H1 (cell line): ENCODE measurements around the gene B4GALNT1. TPM values are rescaled to one million over a fixed set of nuclear protein-coding genes. Genes with fewer than 3 reads are reported as not detected.
A peak's percentile ranks its signal among the peaks of the same experiment; 100 is the strongest.

Source experiments
- CTCF ChIA-PET: fragments of 300-600 bp; sonication (Branson Sonifier 250); formaldehyde crosslinking; loops from one replicate; lab custom pipeline; 2021; ENCODE audit not compliant: partially characterized antibody; lab: Charles Lee
- POLR2A ChIA-PET: fragments of 300-600 bp; sonication (Branson Sonifier 250); formaldehyde crosslinking; loops from one replicate; lab custom pipeline; 2021; ENCODE audit warnings: inconsistent platforms; ENCODE audit not compliant: partially characterized antibody; lab: Charles Lee
- DNase-seq, 2 experiments: peaks; one replicate each; pipeline versions ENCODE4 v3.0.0 to v3.0.0-alpha.2; 2010 to 2022; ENCODE audit warnings: low spot score in 2 of 2, low read depth in 1 of 2, mixed read lengths in 1 of 2
- FAIRE-seq: peaks from 2 replicates; lab custom pipeline; 2011; peaks lifted over from hg19 to GRCh38; lab: Jason Lieb, UNC
- H2AFZ ChIP-seq: 2 replicates; pipeline ENCODE4 v1.8.1; 2012; ENCODE audit warnings: low read length, inconsistent platforms
- H2AK5ac ChIP-seq: 2 replicates; pipeline ENCODE4 v1.6.1; 2013; ENCODE audit warnings: low read depth, low read length
- H2BK120ac ChIP-seq: replicated peaks from 2 replicates; pipeline ENCODE3; 2013; ENCODE audit warnings: low read depth, low read length, inconsistent platforms
- H2BK12ac ChIP-seq: 2 replicates; pipeline ENCODE4 v1.6.1; 2013; ENCODE audit warnings: low read depth, low read length
- H2BK15ac ChIP-seq: 2 replicates; pipeline ENCODE4 v1.6.1; 2013; ENCODE audit warnings: low read length
- H2BK20ac ChIP-seq: 2 replicates; pipeline ENCODE4 v1.6.1; 2013; ENCODE audit warnings: low read length
- H2BK5ac ChIP-seq: 2 replicates; pipeline ENCODE4 v1.6.1; 2013; ENCODE audit warnings: low read depth, low read length
- H3K14ac ChIP-seq: 2 replicates; pipeline ENCODE4 v1.6.1; 2013; ENCODE audit warnings: inconsistent platforms; ENCODE audit not compliant: insufficient read length
- H3K18ac ChIP-seq: 2 replicates; pipeline ENCODE4 v1.6.1; 2013; ENCODE audit warnings: low read length; ENCODE audit errors: extremely low read depth
- H3K23ac ChIP-seq: 2 replicates; pipeline ENCODE4 v1.6.1; 2013; ENCODE audit warnings: inconsistent platforms; ENCODE audit not compliant: insufficient read length
- H3K23me2 ChIP-seq: 2 replicates; pipeline ENCODE4 v1.6.1; 2013; ENCODE audit warnings: low read depth, low read length
- H3K27ac ChIP-seq: 2 replicates; pipeline ENCODE4 v1.6.1; 2011; ENCODE audit warnings: low read depth, low read length, inconsistent platforms
- H3K27me3 ChIP-seq, 4 experiments: replicated peaks in 1 of 4; 1 replicate in 1 of 4; 2 replicates in 3 of 4; pipeline versions ENCODE4 v1.6.1 to v1.8.1; 2011 to 2013; ENCODE audit warnings: low read length in 3 of 4, mild to moderate bottlenecking in 3 of 4, inconsistent platforms in 2 of 4, mixed read lengths in 2 of 4, moderate library complexity in 1 of 4; ENCODE audit not compliant: control insufficient read depth in 3 of 4, insufficient read depth in 3 of 4; ENCODE audit errors: extremely low read depth in 1 of 4
- H3K36me3 ChIP-seq, 4 experiments: 2 replicates each; pipeline versions ENCODE4 v1.6.1 to v1.8.1; 2011 to 2013; ENCODE audit warnings: mild to moderate bottlenecking in 4 of 4, low read length in 3 of 4, moderate library complexity in 2 of 4, control low read depth in 1 of 4, inconsistent platforms in 1 of 4; ENCODE audit not compliant: insufficient read depth in 4 of 4, control insufficient read depth in 2 of 4
- H3K4ac ChIP-seq: replicated peaks from 2 replicates; pipeline ENCODE3; 2013; ENCODE audit warnings: low read length, low read depth, mixed read lengths, inconsistent platforms; ENCODE audit not compliant: insufficient read length
- H3K4me1 ChIP-seq, 4 experiments: replicated peaks in 1 of 4; 1 replicate in 1 of 4; 2 replicates in 3 of 4; pipeline versions ENCODE4 v1.6.1 to v1.8.1; 2011 to 2013; ENCODE audit warnings: low read length in 3 of 4, inconsistent platforms in 2 of 4, mixed read lengths in 1 of 4; ENCODE audit not compliant: insufficient read depth in 4 of 4, control insufficient read depth in 3 of 4
- H3K4me2 ChIP-seq, 2 experiments: 2 replicates each; pipeline versions ENCODE4 v1.6.1 to v1.8.1; 2011 to 2013; ENCODE audit warnings: low read depth in 2 of 2, low read length in 2 of 2, control low read depth in 1 of 2, inconsistent platforms in 1 of 2, mild to moderate bottlenecking in 1 of 2; ENCODE audit not compliant: insufficient read depth in 1 of 2
- H3K4me3 ChIP-seq, 4 experiments: fragments of 200-600, 300-600 bp in 1 of 4; sonication (generic), shearing (Covaris generic), sonication (Bioruptor Twin) in 1 of 4; 2 replicates each; pipeline versions ENCODE4 v1.5.1 to v1.8.1; 2011 to 2016; ENCODE audit warnings: low read length in 4 of 4, low read depth in 3 of 4, control low read depth in 2 of 4, inconsistent platforms in 2 of 4, mild to moderate bottlenecking in 2 of 4, mixed read lengths in 1 of 4, moderate library complexity in 1 of 4; ENCODE audit not compliant: insufficient read depth in 2 of 4; ENCODE audit errors: extremely low read depth in 1 of 4
- H3K56ac ChIP-seq: replicated peaks from 2 replicates; pipeline ENCODE3; 2013; ENCODE audit warnings: low read depth, mild to moderate bottlenecking, mixed read lengths, low read length, inconsistent platforms; ENCODE audit not compliant: insufficient read length
- H3K79me1 ChIP-seq: 2 replicates; pipeline ENCODE4 v1.6.1; 2013; ENCODE audit warnings: low read depth, low read length, control low read depth
- H3K79me2 ChIP-seq, 2 experiments: 2 replicates each; pipeline versions ENCODE4 v1.6.1 to v1.8.1; 2012 to 2013; ENCODE audit warnings: low read length in 2 of 2, mild to moderate bottlenecking in 2 of 2, inconsistent platforms in 1 of 2; ENCODE audit not compliant: insufficient read depth in 2 of 2, control insufficient read depth in 1 of 2
- H3K9ac ChIP-seq, 4 experiments: replicated peaks in 1 of 4; 1 replicate in 1 of 4; 2 replicates in 3 of 4; pipeline versions ENCODE4 v1.6.1 to v1.8.1; 2011 to 2013; ENCODE audit warnings: low read depth in 3 of 4, low read length in 3 of 4, control low read depth in 2 of 4, mild to moderate bottlenecking in 2 of 4, moderate library complexity in 2 of 4, inconsistent platforms in 1 of 4; ENCODE audit errors: extremely low read depth in 1 of 4
- H3K9me3 ChIP-seq, 2 experiments: 2 replicates each; pipeline versions ENCODE4 v1.6.1 to v1.8.1; 2012 to 2013; ENCODE audit warnings: mild to moderate bottlenecking in 2 of 2, moderate library complexity in 2 of 2, control low read depth in 1 of 2, inconsistent platforms in 1 of 2, low read depth in 1 of 2, low read length in 1 of 2, mixed read lengths in 1 of 2; ENCODE audit not compliant: insufficient read depth in 2 of 2
- H4K20me1 ChIP-seq, 2 experiments: replicated peaks in 1 of 2; 2 replicates each; pipeline versions ENCODE3 to v1.8.1; 2011 to 2013; ENCODE audit warnings: inconsistent platforms in 2 of 2, low read length in 2 of 2, mild to moderate bottlenecking in 1 of 2; ENCODE audit not compliant: insufficient read depth in 2 of 2, control insufficient read depth in 1 of 2
- H4K5ac ChIP-seq: 2 replicates; pipeline ENCODE4 v1.6.1; 2013; ENCODE audit warnings: low read length, low read depth, mixed read lengths, inconsistent platforms; ENCODE audit not compliant: insufficient read length
- H4K8ac ChIP-seq: 2 replicates; pipeline ENCODE4 v1.8.0; 2013; ENCODE audit warnings: mild to moderate bottlenecking, moderate library complexity, low read length, inconsistent platforms; ENCODE audit not compliant: insufficient read depth; ENCODE audit errors: extremely low read depth
- H4K91ac ChIP-seq: replicated peaks from 2 replicates; pipeline ENCODE3; 2013; ENCODE audit warnings: low read length, mixed read lengths, inconsistent platforms; ENCODE audit not compliant: insufficient read length
- ATF2 ChIP-seq: IDR thresholded peaks from 2 replicates; pipeline ENCODE4 v1.6.1; 2012; ENCODE audit warnings: low read length, inconsistent platforms
- CTBP2 ChIP-seq: IDR thresholded peaks from 2 replicates; pipeline ENCODE4 v1.7.0; 2011; ENCODE audit warnings: borderline replicate concordance, mild to moderate bottlenecking, moderate library complexity, mixed read lengths, low read length; ENCODE audit not compliant: insufficient read depth, insufficient read length
- EGR1 ChIP-seq: IDR thresholded peaks from 2 replicates; pipeline ENCODE4 v1.6.1; 2011; ENCODE audit warnings: low read depth, low read length, borderline replicate concordance
- KDM4A ChIP-seq: IDR thresholded peaks from one replicate; pipeline ENCODE4 v1.7.1; 2012; ENCODE audit warnings: low read depth, mild to moderate bottlenecking, moderate library complexity, low read length, inconsistent platforms; ENCODE audit not compliant: severe bottlenecking
- POLR2A ChIP-seq, 2 experiments: IDR thresholded peaks; 1 replicate in 1 of 2; 2 replicates in 1 of 2; pipeline ENCODE4 v1.6.1; 2011; ENCODE audit warnings: low read depth in 2 of 2, low read length in 2 of 2, mild to moderate bottlenecking in 2 of 2; ENCODE audit errors: control extremely low read depth in 1 of 2
- RNF2 ChIP-seq: fragments of 200-900, 300-1000 bp; sonication (generic); IDR thresholded peaks from 2 replicates; pipeline ENCODE4 v1.7.1; 2016; ENCODE audit warnings: borderline replicate concordance, low read depth, mild to moderate bottlenecking, antibody characterized with exemption, low read length; ENCODE audit not compliant: poor library complexity, severe bottlenecking; ENCODE audit errors: missing control alignments
- SP4 ChIP-seq: IDR thresholded peaks from 2 replicates; pipeline ENCODE4 v1.6.1; 2012; ENCODE audit warnings: low read length, inconsistent platforms
- WGBS, 2 experiments: shearing (Covaris generic) in 1 of 2; methylation state at CpG; one replicate each; pipeline versions ENCODE4 v1.1.6 to v1.1.7; 2013 to 2015; ENCODE audit warnings: low lambda C conversion rate in 2 of 2, mixed read lengths in 2 of 2, inconsistent platforms in 1 of 2, low coverage in 1 of 2, missing lambda C conversion rate in 1 of 2; ENCODE audit not compliant: insufficient replicate concordance in 2 of 2, insufficient coverage in 1 of 2, insufficient read length in 1 of 2; ENCODE audit errors: extremely low coverage in 1 of 2, missing lambda C conversion rate in 1 of 2; 5-methylcytosine and 5-hydroxymethylcytosine counted together
- polyA plus RNA-seq, 7 experiments: library from polyadenylated mRNA; depleted of rRNA in 3 of 7; stranded (reverse) in 5 of 7; unstranded in 2 of 7; fragments of >200 nt in 5 of 7; fragments of 200-250 nt in 2 of 7; gene quantifications; 1 replicate in 5 of 7; 2 replicates in 1 of 7; 4 replicates in 1 of 7; pipeline versions ENCODE4 v1.2.1 to v1.2.3, GENCODE V29; 2011 to 2013; ENCODE audit warnings: missing spikeins in 2 of 7, mixed read lengths in 2 of 7
- total RNA-seq: library from RNA; stranded (reverse); fragmentation: NEBNext Ultra II Directional; extraction: Animal tissue kit (Norgen Biotek cat#: 25700); gene quantifications from 2 replicates; pipeline ENCODE4 v1.2.1, GENCODE V29; 2021
- TF ChIP-seq, protein P1 (sequence below): IDR thresholded peaks from 2 replicates; pipeline ENCODE4 v1.6.1; 2012; ENCODE audit warnings: inconsistent platforms

The B4GALNT1 gene
- total and polyA plus RNA-seq, 2 of the 8 experiments (the other 6 are each of a cell fraction or from before 2014, with no cell fraction given) = 1.5 to 2.3 TPM

GRCh38 chr12:57632073-57632957 is 686 bp downstream of the B4GALNT1 start:
- Histone ChIP-seq H3K9ac (no peak overlapping the region), H3K18ac (peak overlapping the region; percentile 48), H3K23ac (no peak overlapping the region), H3K79me1 (no peaks in the 10 kb centered on the region), H3K14ac (no peak overlapping the region), H2BK20ac (no peak overlapping the region), H2AK5ac (no peak overlapping the region), H4K8ac (peak overlapping the region; percentile 64; the same call in 1 of the 2 replicates), H3K27ac (no peak overlapping the region), H3K27me3 (peaks cover 55 to 74% (median 68%) of the 10 kb centered on the region in 4 experiments), H2BK120ac (no peak overlapping the region), H3K4me1 (peaks cover 0 to 17% (median 13%) of the 10 kb centered on the region in 4 experiments; a peak in 6 of 7 replicates), H4K5ac (no peak overlapping the region), H3K4ac (no peak overlapping the region), H2BK15ac (no peak overlapping the region), H2BK12ac (no peak overlapping the region), H2AFZ (no peak overlapping the region; the same call in 1 of the 2 replicates), H3K79me2 (no peaks in the 10 kb centered on the region), H3K36me3 (no peaks in the 10 kb centered on the region; a peak in 1 of 8 replicates), H4K91ac (no peak overlapping the region), H3K23me2 (peaks cover 7% of the 10 kb centered on the region; the same call in 1 of the 2 replicates), H3K56ac (no peak overlapping the region), H4K20me1 (peaks cover 2 to 10% of the 10 kb centered on the region in 2 experiments), H3K9me3 (no peaks in the 10 kb centered on the region), H3K4me3 (peak overlapping the region; percentile 43 to 83 (median 54)), H2BK5ac (no peak overlapping the region), H3K4me2 (peak overlapping the region; percentile 44 to 91)
- WGBS, 2 experiments = 4% methylated on average over 26 of the region's 67 CpGs; no CpG with 5 or more reads in 1 of the 2 experiments
- POLR2A ChIA-PET = interaction anchor here (0.8 to 1.4 kb wide), 5 partner anchors 10 to 103 kb away, joined by 3 to 4 read pairs (median 4); no protein-coding TSS in a partner anchor
- FAIRE-seq = no peak
- CTCF ChIA-PET = interaction anchor here (0.6 to 9.9 kb wide), 27 partner anchors 10 to 1707 kb away, joined by 3 to 88 read pairs (median 5); partner anchors contain the start of genes ARHGEF25, OS9 and PIP4K2C
- peak in 1 of 2 experiments; percentile 85 for DNase-seq
- TF ChIP-seq POLR2A (IDR thresholded peaks at IDR 0.05; ENCODE audit: control extremely low read depth in 1 of 2, low read depth in 2 of 2, low read length in 2 of 2) = no peak
- TF ChIP-seq, protein P1, sequence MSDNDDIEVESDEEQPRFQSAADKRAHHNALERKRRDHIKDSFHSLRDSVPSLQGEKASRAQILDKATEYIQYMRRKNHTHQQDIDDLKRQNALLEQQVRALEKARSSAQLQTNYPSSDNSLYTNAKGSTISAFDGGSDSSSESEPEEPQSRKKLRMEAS = no peak
- TF ChIP-seq SP4 = no peak
- TF ChIP-seq ATF2 = no peak
- peak; percentile 84 for TF ChIP-seq KDM4A
- peak; percentile 37 for TF ChIP-seq RNF2
- no peak for TF ChIP-seq EGR1
- no peak for TF ChIP-seq CTBP2
